Fibroblast of upper back skin (primary cell): Measurements from ENCODE around the gene IQCK.

Experiments used
- DNase-seq: peaks from one replicate; pipeline ENCODE4 v3.0.0-alpha.2; 2013

The IQCK gene

DNA sequence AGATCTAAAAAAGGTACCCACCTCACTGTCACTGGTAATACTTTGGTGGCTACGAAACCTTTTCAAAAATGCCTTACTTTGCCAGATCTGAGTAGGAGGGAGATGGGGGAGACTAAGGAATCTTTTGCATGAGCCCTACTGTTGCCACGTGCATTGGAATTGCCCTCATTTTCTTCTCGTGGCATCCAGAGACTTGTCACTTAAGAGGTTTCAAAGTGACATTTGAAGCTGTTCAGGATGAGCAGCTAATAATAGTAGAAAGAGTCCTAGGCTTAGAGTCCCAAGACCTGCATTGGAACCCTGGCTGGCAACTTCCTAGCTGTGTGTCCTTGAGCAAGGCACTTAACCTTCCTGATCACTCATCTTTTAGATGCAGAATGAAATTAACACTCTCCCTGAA is 123.1 kb downstream of the IQCK start:
- no peak for DNase-seq

DNA sequence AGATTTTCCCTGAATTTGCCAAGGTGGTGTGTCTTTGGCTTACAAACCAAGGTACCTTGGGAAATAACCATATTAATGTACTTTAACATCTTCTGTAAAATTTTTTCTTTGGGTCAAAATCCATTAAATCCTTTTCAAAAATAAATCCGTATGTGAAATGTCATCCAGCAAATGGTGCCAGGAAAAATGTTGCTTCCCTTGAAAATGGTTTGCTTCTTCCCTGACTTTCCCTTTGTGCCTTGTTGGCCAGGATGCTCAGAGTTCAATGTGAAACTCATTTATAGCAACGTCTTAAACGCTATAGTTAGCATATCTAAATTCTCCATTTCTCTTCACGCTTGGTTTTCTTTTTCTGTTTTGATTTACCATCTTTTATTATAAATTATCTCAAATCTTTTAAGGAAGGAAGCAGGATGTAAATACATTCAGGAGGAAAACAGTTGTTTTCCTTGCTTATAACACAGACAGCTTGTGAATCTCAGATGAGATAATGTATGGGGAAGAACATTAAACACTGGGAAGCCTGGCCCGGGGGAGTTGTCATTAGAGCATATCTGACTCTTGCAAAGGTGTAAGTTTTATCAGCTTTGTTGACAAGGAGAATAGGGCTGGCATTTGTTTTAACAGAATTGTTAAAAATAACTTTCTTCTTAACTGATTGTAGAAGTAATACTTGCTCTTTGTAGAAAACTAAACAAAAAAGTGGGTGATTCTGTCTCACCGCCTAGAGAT is 124.5 kb downstream of the IQCK start:
- DNase-seq = no peak

DNA sequence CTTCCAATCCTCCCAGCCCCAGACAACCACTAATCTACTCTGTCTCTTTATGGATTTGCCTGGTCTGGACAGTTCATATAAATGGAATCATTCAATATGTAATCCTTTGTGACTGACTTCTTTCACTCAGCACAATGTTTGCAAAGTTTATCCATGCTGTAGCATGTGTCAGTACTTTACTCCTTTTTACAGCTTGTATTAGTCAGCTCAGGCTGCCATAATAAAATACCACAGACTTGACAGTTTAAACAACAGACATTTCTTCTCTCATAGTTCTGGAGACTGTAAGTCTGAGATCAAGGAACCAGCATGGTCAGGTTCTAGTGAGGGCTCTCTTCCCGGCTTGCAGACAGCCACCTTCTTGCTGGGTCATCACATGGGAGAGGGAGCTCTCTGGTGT is 125.3 kb downstream of the IQCK start:
- DNase-seq = peak; percentile 4

DNA sequence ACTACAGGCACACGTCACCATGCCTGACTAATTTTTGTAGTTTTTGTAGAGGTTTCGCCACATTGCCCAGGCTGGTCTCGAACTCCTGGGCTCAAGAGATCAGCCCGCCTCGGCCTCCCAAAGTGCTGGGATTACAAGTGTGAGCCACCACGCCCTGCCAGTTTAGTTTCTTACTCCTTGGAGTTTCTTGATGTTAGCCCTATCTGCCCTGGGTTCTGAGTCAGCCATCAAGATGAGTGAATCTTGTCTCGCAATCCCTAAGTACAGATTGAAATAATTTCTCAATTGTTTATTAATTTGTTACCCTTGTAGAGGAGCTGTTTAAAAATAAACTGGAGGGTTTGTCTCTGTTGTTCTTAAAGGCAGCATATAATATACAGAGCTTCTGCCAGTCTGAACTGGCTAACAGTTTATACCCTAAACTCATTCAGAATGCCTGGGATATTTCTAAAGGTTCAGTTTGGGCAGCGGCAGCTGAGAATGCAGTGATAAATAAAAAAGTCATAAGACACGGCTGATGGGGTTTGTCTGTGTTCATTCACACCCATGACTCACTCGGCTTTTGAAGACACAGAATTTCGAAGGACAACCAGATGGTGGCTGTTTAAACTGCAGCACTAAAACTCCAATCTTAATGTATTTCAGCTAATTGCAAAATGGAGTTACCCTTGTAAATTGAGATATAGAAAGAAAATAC is 127.0 kb downstream of the IQCK start:
- peak; percentile 76 for DNase-seq

DNA sequence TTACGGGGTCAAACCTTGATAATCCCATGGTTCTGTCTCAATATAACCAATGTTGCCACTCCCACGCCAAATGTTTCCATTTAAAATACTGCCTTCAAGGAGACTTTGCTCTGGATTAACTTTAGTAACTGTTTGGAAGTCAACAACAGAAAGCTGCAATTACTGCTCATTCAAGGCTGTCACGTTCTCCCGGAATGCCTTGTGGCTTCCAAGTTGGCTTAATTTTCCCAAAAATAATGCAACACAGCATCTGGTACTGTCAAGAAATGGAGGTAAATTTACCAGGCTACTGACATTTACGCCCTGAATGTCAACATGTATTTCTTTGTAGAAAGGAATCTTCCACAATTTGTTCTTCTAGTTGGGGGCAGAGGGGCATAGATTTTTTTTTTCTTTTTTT is 128.4 kb downstream of the IQCK start:
- DNase-seq = no peak

DNA sequence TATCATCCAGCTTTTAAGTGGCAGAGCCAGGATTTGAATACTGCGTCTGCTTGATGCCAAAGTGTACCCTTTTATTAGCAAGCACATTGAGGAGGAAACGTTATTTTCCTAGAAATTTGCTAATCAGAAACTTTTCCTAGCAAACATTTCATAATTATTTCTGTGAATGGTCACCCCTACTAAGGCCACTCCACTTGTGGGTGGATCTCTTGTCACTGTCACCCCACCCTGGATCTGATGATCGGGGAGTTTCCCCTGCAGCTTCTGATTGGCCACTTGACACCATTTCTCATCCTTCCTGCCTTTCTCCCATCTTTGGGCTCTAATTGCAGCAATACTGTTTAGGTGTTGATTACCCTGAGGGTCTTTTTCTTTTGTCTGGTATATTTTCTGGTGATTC is 130.7 kb downstream of the IQCK start:
- DNase-seq = no peak

DNA sequence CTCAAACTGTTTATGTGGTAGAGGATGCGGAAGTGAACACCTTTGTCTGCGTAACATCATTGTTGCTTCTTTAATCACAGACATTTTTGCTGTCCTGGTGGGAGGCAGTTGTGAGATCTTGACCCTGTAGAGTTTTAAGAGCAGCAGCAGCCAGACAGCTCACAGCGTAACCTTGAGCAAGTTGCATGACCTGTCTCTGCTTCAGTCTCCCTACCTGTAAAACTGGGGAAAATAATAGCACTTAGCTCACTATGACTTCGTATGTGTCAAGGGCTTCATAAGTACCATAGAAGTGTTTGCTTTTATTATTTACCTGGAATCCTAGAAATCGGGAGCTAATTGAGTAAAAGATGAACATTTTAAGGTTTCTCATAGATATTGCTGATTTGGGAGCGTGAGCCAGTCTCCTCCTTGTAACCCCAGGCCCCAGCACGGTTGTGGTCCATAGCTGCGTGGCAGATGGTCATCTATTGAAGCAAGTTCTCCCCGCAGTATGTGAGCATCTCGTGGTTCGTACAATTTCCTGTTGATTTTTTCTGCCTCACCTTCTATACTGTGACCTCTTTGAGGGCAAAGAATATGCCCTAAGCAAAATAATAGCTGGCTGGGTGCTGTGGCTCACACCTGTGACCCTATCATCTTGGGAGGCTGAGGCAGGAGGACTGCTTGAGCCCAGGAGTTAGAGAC is 132.2 kb downstream of the IQCK start:
- DNase-seq = no peak

DNA sequence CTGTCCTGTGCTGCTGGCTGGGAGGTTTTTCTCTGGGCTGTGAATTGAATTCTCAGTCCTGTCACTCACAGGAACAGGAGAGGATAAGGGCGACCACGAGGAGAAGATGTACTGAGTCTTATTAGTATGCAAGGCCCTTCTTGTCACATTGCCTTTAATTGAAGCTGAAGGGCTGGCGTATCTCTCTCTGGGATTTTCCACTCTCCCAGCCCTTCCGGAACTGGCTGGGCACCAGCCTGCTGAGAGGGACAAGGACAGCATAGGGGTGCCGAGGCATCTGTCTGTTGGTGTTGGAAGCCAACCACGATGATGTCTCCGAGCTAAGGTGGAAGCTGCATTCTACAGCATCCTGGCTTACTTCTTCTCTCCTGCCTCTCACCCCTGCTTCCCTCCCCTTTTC is 133.4 kb downstream of the IQCK start:
- no peak for DNase-seq

DNA sequence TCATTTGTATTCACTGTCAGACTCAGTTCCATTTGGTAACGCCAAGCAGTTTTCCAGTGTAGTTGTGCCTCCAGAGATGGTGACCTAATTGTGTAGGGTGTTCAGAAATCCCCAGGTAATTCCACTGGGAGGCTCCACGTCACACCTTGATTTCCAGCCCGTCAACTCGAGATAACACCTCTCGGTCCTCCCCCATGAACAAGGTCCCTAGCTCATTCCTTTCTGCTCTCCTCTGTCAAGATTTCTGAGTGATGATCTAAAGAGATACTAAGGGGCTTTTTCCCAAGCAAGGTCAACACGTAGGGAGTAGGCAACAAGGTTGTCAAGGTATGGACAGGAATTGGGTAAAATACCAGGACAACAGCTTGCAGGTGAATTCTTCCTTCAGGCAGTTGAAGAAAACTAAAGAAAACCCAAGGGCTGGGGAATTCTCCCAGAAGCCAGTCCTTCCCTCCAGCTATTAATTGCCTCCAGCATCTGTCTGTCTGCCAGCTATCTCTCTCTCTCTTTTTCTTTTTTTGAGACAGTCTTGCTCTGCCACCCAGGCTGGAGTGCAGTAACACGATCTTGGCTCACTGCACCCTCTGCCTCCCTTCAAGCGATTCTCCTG is 135.2 kb downstream of the IQCK start:
- DNase-seq = no peak

DNA sequence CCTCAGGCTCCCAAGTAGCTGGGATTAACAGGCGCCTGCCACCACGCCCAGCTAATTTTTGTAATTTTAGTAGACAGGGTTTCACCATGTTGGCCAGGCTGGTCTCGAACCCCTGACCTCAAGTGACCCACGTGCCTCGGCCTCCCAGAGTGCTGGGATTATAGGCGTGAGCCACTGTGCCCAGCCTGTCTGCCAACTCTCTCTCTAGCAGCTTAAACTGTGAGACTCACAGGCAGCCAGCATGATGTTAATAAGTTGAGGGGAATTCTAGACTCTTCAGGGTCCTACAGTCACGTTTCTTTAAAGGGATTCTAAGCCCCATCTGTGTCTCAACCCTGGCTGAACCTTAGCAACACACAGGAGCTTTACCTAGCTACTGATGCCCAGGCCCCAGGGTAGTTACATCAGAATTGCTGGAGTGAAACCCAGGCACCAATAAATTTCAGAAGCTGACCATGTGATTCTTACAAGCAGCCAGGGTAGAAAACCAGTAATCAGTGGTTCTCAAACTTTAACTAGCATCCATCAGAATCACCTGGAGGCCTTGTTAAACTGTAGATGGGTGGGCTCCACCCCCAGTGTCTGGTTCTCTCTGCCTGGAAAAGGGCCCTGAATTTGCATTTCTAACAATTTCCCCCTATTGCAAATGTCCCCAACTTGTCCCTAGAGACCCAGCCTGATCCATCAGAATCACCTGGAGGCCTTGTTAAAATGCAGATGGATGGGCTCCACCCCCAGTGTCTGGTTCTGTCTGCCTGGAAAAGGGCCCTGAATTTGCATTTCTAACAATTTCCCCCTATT is 135.9 kb downstream of the IQCK start:
- DNase-seq = no peak

DNA sequence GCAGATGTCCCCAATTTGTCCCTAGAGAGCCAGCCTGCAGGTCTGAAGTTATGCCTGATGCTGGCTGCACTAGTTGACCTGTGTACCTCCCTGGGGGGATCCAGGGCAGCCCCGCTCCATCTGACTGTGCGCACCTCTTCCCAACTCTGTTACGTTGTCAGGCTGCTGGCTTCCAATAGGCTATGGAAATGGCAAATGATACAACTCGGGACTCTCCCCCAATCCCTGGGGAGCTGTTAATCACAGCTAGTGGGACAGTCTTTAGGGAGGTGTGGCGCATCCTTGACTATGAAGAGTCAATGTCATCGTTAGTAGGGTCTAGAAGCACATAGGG is 136.4 kb downstream of the IQCK start:
- no peak for DNase-seq

DNA sequence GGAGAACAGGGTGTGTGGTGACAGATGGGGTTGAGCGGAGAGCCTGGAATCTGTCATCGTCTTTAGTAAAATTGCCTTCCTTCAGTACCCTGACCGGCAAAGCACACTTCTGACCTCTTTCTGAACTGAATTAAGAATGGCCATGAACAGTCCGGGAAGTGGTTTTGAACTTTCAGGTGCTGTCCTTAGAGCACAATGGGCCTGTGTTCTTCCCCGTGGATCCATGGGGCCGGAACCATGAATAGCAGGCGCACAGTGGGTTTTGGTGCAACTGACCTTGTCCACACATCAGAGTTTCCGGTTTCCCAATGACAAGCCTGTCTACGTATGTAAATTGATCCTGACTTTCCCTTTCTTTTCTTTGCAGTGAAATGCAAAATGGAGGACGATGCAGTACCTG is 138.0 kb downstream of the IQCK start:
- DNase-seq = no peak

DNA sequence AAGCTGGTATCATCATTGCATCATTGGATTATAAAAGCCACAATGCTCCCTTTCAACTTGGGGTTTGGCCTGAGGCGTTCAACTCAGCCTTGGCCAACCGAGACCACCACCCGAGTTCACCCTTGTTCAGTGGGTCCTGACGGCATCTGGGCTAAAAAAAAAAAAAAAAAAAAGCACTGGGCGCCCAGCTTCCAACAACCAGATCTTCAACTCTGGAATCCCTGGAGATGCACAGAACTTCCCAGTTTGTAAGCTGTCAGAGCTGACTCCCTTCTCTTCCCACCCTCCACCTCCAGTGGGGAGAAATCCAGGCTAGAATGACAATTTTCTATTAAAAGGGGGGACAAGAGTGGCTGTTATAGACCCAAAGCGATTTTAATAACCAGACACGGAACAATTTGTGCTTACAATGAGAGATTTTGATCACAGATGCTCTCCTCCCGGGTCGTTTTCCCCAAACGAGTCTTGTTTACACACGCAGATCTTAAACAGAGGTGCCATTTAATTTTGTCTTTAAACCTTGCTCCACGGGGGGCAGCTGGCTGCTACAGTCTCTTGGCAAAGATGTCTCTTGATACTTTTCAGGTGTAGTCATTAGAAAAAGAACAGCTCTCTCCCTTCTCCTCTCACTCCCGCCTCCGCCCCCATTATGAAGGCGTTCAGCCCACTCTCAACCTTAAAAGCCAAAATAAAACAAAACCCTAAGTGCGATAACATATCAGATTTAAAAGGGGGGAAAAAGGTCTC is 139.7 kb downstream of the IQCK start:
- no peak for DNase-seq

DNA sequence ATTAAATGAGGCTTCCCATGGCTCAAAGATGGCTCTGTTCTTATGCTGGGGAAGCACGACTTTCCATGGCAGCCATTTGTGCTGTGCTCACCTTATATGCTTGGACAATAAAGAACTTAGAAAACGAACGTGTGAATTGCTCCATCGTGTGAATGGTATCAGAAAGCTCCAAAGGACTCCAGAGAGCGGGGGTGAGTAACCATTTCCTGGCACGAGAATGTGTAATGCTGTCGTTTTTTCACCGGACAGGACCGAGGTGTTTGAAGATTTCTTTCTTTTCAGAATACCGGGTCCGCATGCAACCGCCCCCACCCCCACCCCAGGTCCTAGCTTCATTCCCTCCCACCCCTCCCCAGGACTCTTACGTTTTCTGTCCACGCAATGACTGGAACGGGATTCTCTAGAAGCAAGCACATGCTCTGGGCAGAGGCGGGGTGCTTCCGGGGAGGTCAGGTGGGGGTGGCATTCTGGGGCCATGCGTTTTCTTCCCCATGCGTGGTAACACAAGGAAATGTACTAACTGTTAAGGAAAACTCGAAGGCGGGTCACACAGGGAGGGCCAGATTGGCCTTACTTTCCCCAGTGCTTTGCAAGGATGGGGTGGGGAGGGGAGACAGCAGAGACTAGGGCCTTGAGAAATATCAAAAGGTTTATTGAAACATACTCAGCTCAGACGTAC is 140.4 kb downstream of the IQCK start:
- DNase-seq = no peak

DNA sequence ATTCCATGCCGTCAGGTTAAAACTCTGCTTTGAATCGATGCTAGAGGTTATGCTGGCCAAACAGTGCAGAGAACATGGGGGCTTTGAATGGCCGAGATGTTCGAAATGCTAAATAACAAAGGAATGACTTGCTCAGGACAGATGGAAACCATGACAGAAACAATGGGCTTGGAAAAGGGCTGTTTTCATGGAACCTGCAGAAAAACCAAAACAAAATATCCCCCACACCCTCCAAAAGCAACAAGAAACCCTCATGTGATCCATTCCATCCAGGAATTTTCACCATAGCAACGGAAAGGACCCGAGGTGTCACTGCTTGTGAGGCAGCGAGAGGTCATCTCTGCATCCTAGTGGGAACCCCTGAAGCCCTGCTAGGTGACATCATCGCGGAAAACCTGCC is 141.1 kb downstream of the IQCK start:
- DNase-seq = no peak

DNA sequence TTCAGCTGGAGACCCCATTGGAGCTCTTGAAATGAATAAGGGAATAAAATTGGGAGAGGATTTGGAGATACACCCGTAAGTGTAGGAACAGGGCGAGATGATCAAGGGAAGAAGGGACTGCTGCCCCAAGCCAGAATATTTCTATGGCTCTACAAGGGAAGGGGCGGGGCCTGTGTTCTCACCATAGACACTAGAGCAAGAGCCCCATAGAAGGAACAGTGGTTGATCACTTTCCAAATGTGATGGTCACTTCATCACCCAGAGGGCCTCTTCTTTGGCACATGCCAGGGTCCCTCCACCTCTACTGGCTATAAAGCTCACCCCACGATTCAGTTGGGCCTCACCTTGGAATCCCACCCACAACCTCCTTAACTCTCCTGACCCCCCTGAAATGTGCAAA is 141.5 kb downstream of the IQCK start:
- DNase-seq = no peak

DNA sequence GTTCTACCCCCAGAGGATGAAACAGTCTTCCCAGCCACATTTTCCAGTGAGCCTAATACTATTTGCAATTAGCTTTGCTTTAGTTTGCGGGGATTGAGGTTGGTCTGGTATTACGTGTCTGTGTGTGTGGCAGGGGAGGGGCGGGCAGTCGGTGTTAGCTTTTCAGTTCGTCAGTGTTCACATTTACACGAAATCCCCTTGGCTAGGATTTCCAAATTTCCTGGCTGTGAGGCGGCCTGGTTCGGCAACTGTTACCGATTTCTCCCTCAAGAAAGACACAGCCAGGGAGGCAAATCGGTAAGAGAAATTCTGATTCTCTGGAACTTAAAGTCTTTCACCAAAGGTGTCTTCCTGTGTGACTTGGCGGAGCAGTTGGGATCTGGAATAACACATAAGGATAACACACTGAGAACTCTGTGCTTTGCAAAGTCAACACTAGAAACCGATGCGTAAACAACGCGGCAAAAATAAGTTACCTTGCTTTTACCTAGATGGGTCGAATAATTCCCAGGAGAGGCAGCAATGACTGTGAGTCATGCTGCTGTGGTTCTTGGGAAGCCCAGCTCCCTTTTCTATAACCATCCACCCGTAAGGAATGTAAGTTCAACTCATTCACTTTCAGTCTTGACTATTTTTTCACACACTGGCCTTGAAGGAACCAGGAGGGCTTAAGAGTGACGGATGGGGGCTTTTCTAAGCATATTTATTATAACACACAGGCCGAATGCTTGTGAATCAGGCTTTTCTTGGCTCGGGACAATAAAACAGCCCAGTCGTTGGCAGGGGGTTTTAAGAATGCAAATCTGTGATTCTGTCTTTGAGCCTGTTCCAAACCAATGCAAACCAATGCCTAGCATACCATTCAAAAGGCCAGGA is 142.3 kb downstream of the IQCK start:
- DNase-seq = peak; percentile 84

DNA sequence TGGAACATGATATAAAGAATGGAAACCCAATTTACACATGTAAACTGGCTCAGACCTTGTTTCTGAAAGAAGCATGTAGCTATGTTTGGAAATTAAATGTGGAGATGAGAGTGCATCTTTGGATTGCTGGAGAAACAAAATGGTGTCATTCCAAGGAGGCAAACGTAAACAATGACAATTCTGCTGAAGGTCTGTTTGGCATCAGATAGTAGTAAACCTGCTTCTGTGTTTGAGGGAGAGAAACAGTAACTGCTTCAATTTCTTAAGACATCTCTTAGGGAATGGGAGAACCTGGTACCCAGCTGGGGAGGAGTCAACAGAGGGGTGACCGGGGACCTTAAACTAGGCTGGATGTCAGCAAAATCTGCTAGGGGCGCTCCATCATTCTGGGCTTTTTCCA is 143.1 kb downstream of the IQCK start:
- no peak for DNase-seq

DNA sequence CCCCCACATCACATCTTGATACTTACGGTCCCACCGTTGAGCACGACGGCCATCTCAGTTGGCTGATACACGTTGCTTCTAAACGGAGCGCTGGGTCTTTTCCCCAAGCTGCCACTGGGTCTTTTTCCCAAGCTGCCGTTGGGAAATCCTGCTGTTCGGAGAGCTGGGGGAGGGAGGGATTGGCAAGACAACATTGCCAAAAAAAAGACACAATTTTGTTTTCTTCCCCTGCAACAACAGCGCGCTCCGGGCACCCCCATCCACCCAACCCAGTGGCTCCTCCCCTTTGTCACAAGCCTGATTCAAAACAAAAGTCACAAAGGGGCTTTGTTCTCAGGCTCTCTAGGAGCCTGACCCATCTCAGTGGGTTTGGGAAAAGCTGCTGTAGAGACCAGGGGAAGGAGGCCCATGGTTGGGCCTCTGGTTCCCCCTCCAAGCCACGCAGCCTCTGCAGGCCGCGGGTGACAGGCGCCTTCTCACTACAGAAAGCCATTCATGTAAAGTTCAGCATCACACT is 143.8 kb downstream of the IQCK start:
- no peak for DNase-seq

DNA sequence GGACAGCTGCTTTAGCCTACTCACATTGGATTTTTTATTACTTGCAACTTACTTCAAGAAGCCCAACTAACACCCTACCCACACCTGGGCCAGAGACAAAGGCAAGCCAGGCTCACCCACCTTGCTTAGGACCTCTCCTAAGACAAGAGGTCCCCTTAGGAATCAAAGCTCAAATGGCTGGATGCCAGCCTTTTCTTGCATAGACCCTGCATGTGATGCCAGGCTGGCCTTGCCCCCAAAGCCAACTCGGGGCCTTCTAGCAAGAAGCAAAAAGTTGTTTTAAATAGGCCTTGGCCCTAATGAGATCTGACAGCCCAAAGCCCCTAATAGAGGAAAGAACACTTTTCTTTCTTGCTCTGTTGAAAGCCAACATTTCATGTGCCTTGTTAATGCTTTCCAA is 145.9 kb downstream of the IQCK start:
- DNase-seq = no peak
